Activated CD4-positive, CD25-positive, alpha-beta regulatory T cell (primary cell): ENCODE measurements around the gene MMP11.
A peak's percentile ranks its signal among the peaks of the same experiment; 100 is the strongest.
"Not testable (repeated sequence)": the region's sequence is repeated elsewhere in the genome, so short reads cannot be mapped to it uniquely, and the experiment has no call there.

Source experiments
- DNase-seq, 4 experiments: peaks; one replicate each; lab custom pipeline; 2025; lab: John Stamatoyannopoulos, UW

The MMP11 gene

GRCh38 chr22:23772649-23773473, at the start of gene MMP11:
Gene MMP11 (plus strand): TSS chr22:23772849. CDS start chr22:23772871, 22 bp downstream.
- peak; percentile 43 to 47 (median 44) for DNase-seq

GRCh38 chr22:23728108-23728507, 44.5 kb upstream of the MMP11 start:
- not testable (repeated sequence) for DNase-seq

GRCh38 chr22:23737696-23738095, 35.0 kb upstream of the MMP11 start:
- DNase-seq = no peak

GRCh38 chr22:23742505-23743264, 30.0 kb upstream of the MMP11 start:
- no peak for DNase-seq

GRCh38 chr22:23743303-23743705, 29.3 kb upstream of the MMP11 start:
- no peak for DNase-seq

- no peak for DNase-seq
Observed at GRCh38 chr22:23744001-23744400, 28.6 kb upstream of the MMP11 start.

- no peak for DNase-seq
Observed at GRCh38 chr22:23744485-23744884, 28.2 kb upstream of the MMP11 start.

GRCh38 chr22:23745791-23746190, 26.9 kb upstream of the MMP11 start:
- no peak for DNase-seq

- no peak for DNase-seq
Observed at GRCh38 chr22:23749841-23750301, 22.8 kb upstream of the MMP11 start.

- DNase-seq = no peak
Observed at GRCh38 chr22:23750367-23750713, 22.3 kb upstream of the MMP11 start.

- peak; percentile 70 to 87 (median 79) for DNase-seq
Observed at GRCh38 chr22:23750714-23751440, 21.8 kb upstream of the MMP11 start, which contains the start of gene ZNF70. Gene ZNF70 (minus strand): TSS chr22:23751112. CDS start chr22:23745140, 5,972 bp downstream.

- no peak for DNase-seq
Observed at GRCh38 chr22:23751441-23751996, 21.1 kb upstream of the MMP11 start.

GRCh38 chr22:23752090-23752691, 20.5 kb upstream of the MMP11 start:
- peak in 1 of 4 experiments; percentile 11 for DNase-seq

GRCh38 chr22:23752750-23753149, 19.9 kb upstream of the MMP11 start:
- no peak for DNase-seq

- no peak for DNase-seq
Observed at GRCh38 chr22:23753385-23753784, 19.3 kb upstream of the MMP11 start.

- DNase-seq = no peak
Observed at GRCh38 chr22:23754220-23754919, 18.3 kb upstream of the MMP11 start, which contains the start of gene VPREB3. Gene VPREB3 (minus strand): TSS chr22:23754425. CDS start chr22:23754363, 62 bp downstream.

- DNase-seq = no peak
Observed at GRCh38 chr22:23754980-23755636, 17.5 kb upstream of the MMP11 start.

GRCh38 chr22:23755711-23756110, 16.9 kb upstream of the MMP11 start:
- DNase-seq = no peak

GRCh38 chr22:23756891-23757290, 15.8 kb upstream of the MMP11 start:
- no peak for DNase-seq

GRCh38 chr22:23759566-23759965, 13.1 kb upstream of the MMP11 start:
- no peak for DNase-seq
